Measurements from ENCODE around the gene IMMP2L.
"Not testable (repeated sequence)": the region's sequence is repeated elsewhere in the genome, so short reads cannot be mapped to it uniquely, and the experiment has no call there.

Gene IMMP2L

GRCh38 chr7:111075498-111075897 lies 486.8 kb downstream of the IMMP2L start:
- DNase-seq (ENCODE audit: low read depth in 2 of 2), result no peak

GRCh38 chr7:111074748-111075146 lies 487.5 kb downstream of the IMMP2L start:
- no peak for DNase-seq (ENCODE audit: low read depth in 2 of 2)

- no peak for DNase-seq (ENCODE audit: low read depth in 2 of 2)
Measured at GRCh38 chr7:111074071-111074747, 488.1 kb downstream of the IMMP2L start.

GRCh38 chr7:111072658-111073057 lies 489.6 kb downstream of the IMMP2L start:
- not testable (repeated sequence) for DNase-seq (ENCODE audit: low read depth in 2 of 2)

- DNase-seq (ENCODE audit: low read depth in 2 of 2), result no peak
Measured at GRCh38 chr7:111071556-111071955, 490.7 kb downstream of the IMMP2L start.

- DNase-seq (ENCODE audit: low read depth in 2 of 2), result no peak
Measured at GRCh38 chr7:111068618-111069017, 493.7 kb downstream of the IMMP2L start.

GRCh38 chr7:111067682-111068081 lies 494.6 kb downstream of the IMMP2L start:
- no peak for DNase-seq (ENCODE audit: low read depth in 2 of 2)

GRCh38 chr7:111067251-111067650 lies 495.0 kb downstream of the IMMP2L start:
- no peak for DNase-seq (ENCODE audit: low read depth in 2 of 2)

GRCh38 chr7:111063166-111063565 lies 499.1 kb downstream of the IMMP2L start:
- DNase-seq (ENCODE audit: low read depth in 2 of 2), result no peak

- DNase-seq (ENCODE audit: low read depth in 2 of 2), result no peak
Measured at GRCh38 chr7:111059833-111060232, 502.5 kb downstream of the IMMP2L start.

- DNase-seq (ENCODE audit: low read depth in 2 of 2), result no peak
Measured at GRCh38 chr7:111057066-111057465, 505.2 kb downstream of the IMMP2L start.

GRCh38 chr7:111056371-111056770 lies 505.9 kb downstream of the IMMP2L start:
- no peak for DNase-seq (ENCODE audit: low read depth in 2 of 2)

GRCh38 chr7:111053035-111053434 lies 509.3 kb downstream of the IMMP2L start:
- no peak for DNase-seq (ENCODE audit: low read depth in 2 of 2)

- DNase-seq (ENCODE audit: low read depth in 2 of 2), result no peak
Measured at GRCh38 chr7:111051832-111052231, 510.5 kb downstream of the IMMP2L start.

- no peak for DNase-seq (ENCODE audit: low read depth in 2 of 2)
Measured at GRCh38 chr7:111050875-111051416, 511.3 kb downstream of the IMMP2L start.

GRCh38 chr7:111049971-111050680 lies 512.2 kb downstream of the IMMP2L start:
- DNase-seq (ENCODE audit: low read depth in 2 of 2), result no peak

- DNase-seq (ENCODE audit: low read depth in 2 of 2), result no peak
Measured at GRCh38 chr7:111047595-111047994, 514.7 kb downstream of the IMMP2L start.

GRCh38 chr7:111045449-111045848 lies 516.8 kb downstream of the IMMP2L start:
- DNase-seq (ENCODE audit: low read depth in 2 of 2), result no peak

GRCh38 chr7:111043561-111043960 lies 518.7 kb downstream of the IMMP2L start:
- no peak for DNase-seq (ENCODE audit: low read depth in 2 of 2)

GRCh38 chr7:111042842-111043241 lies 519.5 kb downstream of the IMMP2L start:
- no peak for DNase-seq (ENCODE audit: low read depth in 2 of 2)

- no peak for DNase-seq (ENCODE audit: low read depth in 2 of 2)
Measured at GRCh38 chr7:111041577-111041976, 520.7 kb downstream of the IMMP2L start.

GRCh38 chr7:111038185-111038584 lies 524.1 kb downstream of the IMMP2L start:
- DNase-seq (ENCODE audit: low read depth in 2 of 2), result no peak

- no peak for DNase-seq (ENCODE audit: low read depth in 2 of 2)
Measured at GRCh38 chr7:111031916-111032315, 530.4 kb downstream of the IMMP2L start.

Data from stimulated activated CD4-positive, alpha-beta T cell treated with anti-CD3 and anti-CD28 coated beads, Interleukin-15, amount 100 ng/mL, for 48 hours (primary cell).